H9 (cell line): ENCODE results near the gene SHISA7. TPM values are rescaled to one million over a fixed set of nuclear protein-coding genes. Genes with fewer than 3 reads are reported as not detected.

Experiments
- DNase-seq: peaks from one replicate; pipeline ENCODE4 v3.0.0-alpha.2; 2017
- H2AFZ ChIP-seq: one replicate; pipeline ENCODE4 v1.6.1; 2013; ENCODE audit warnings: mild to moderate bottlenecking, low read length, control low read depth, moderate library complexity
- H2AK5ac ChIP-seq: 2 replicates; pipeline ENCODE4 v1.6.1; 2013; ENCODE audit warnings: low read length, control low read depth, mixed read lengths; ENCODE audit not compliant: insufficient read length
- H2BK120ac ChIP-seq: one replicate; pipeline ENCODE4 v1.6.1; 2013; ENCODE audit warnings: low read depth, mild to moderate bottlenecking, low read length, control low read depth, inconsistent platforms; ENCODE audit not compliant: poor library complexity, severe bottlenecking
- H2BK12ac ChIP-seq: 2 replicates; pipeline ENCODE4 v1.6.1; 2013; ENCODE audit warnings: low read length, control low read depth, mixed read lengths, low read depth; ENCODE audit not compliant: insufficient read length
- H2BK15ac ChIP-seq: 2 replicates; pipeline ENCODE4 v1.6.1; 2013; ENCODE audit warnings: low read depth, low read length, control low read depth
- H2BK20ac ChIP-seq: one replicate; pipeline ENCODE4 v1.6.1; 2013; ENCODE audit warnings: low read depth, mild to moderate bottlenecking, low read length, control low read depth, inconsistent platforms; ENCODE audit not compliant: poor library complexity, severe bottlenecking
- H2BK5ac ChIP-seq: 2 replicates; pipeline ENCODE4 v1.6.1; 2013; ENCODE audit warnings: low read length, control low read depth, mixed read lengths; ENCODE audit not compliant: insufficient read length
- H3K14ac ChIP-seq: 2 replicates; pipeline ENCODE4 v1.6.1; 2013; ENCODE audit warnings: low read length, control low read depth; ENCODE audit not compliant: insufficient read depth
- H3K18ac ChIP-seq: 2 replicates; pipeline ENCODE4 v1.6.1; 2013; ENCODE audit warnings: low read depth, mild to moderate bottlenecking, mixed read lengths, low read length, control low read depth; ENCODE audit not compliant: insufficient read length
- H3K23ac ChIP-seq: 2 replicates; pipeline ENCODE4 v1.6.1; 2013; ENCODE audit warnings: low read length, control low read depth, mixed read lengths, low read depth; ENCODE audit not compliant: insufficient read length
- H3K23me2 ChIP-seq: 2 replicates; pipeline ENCODE4 v1.6.1; 2013; ENCODE audit warnings: low read depth, mild to moderate bottlenecking, mixed read lengths, low read length, control low read depth; ENCODE audit not compliant: insufficient read length, poor library complexity, severe bottlenecking
- H3K27ac ChIP-seq: 2 replicates; pipeline ENCODE4 v1.5.1; 2013; ENCODE audit warnings: low read length, control low read depth, mixed read lengths, low read depth; ENCODE audit not compliant: insufficient read length
- H3K27me3 ChIP-seq: 2 replicates; pipeline ENCODE4 v1.6.1; 2013; ENCODE audit warnings: low read length, control low read depth, inconsistent platforms; ENCODE audit not compliant: insufficient read depth
- H3K4ac ChIP-seq: 2 replicates; pipeline ENCODE4 v1.6.1; 2013; ENCODE audit warnings: low read depth, mild to moderate bottlenecking, control low read depth, inconsistent platforms, low read length, moderate library complexity
- H3K4me1 ChIP-seq: 2 replicates; pipeline ENCODE4 v1.6.1; 2013; ENCODE audit warnings: low read length, control low read depth, inconsistent platforms; ENCODE audit not compliant: insufficient read depth
- H3K4me2 ChIP-seq: 2 replicates; pipeline ENCODE4 v1.6.1; 2013; ENCODE audit warnings: low read length, control low read depth, mixed read lengths; ENCODE audit not compliant: insufficient read length, insufficient read depth
- H3K56ac ChIP-seq: 2 replicates; pipeline ENCODE4 v1.6.1; 2013; ENCODE audit warnings: low read depth, mild to moderate bottlenecking, mixed read lengths, low read length, control low read depth; ENCODE audit not compliant: insufficient read length
- H3K79me1 ChIP-seq: 2 replicates; pipeline ENCODE4 v1.6.1; 2013; ENCODE audit warnings: low read depth, mild to moderate bottlenecking, moderate library complexity, low read length, control low read depth, inconsistent platforms; ENCODE audit not compliant: insufficient read depth, poor library complexity, severe bottlenecking
- H3K79me2 ChIP-seq: 2 replicates; pipeline ENCODE4 v1.6.1; 2013; ENCODE audit warnings: low read length, control low read depth, inconsistent platforms; ENCODE audit not compliant: insufficient read depth
- H3K9ac ChIP-seq: 2 replicates; pipeline ENCODE4 v1.6.1; 2013; ENCODE audit warnings: low read length, control low read depth, mixed read lengths; ENCODE audit not compliant: insufficient read length; ENCODE audit errors: extremely low read depth
- H3K9me3 ChIP-seq: one replicate; pipeline ENCODE4 v1.6.1; 2013; ENCODE audit warnings: low read depth, low read length, inconsistent platforms; ENCODE audit not compliant: control insufficient read depth
- H3T11ph ChIP-seq: one replicate; pipeline ENCODE4 v1.6.1; 2013; ENCODE audit warnings: mild to moderate bottlenecking, low read length, control low read depth, inconsistent platforms
- H4K20me1 ChIP-seq: one replicate; pipeline ENCODE4 v1.6.1; 2013; ENCODE audit not compliant: control insufficient read depth, insufficient read length, insufficient read depth
- H4K5ac ChIP-seq: 2 replicates; pipeline ENCODE4 v1.6.1; 2013; ENCODE audit warnings: low read depth, mild to moderate bottlenecking, mixed read lengths, low read length, control low read depth; ENCODE audit not compliant: insufficient read length
- H4K8ac ChIP-seq: replicated peaks from 2 replicates; pipeline ENCODE4 v1.6.1; 2013; ENCODE audit warnings: low read length, control low read depth, mixed read lengths, low read depth; ENCODE audit not compliant: insufficient read length
- H4K91ac ChIP-seq: 2 replicates; pipeline ENCODE4 v1.6.1; 2013; ENCODE audit warnings: low read depth, mild to moderate bottlenecking, moderate library complexity, mixed read lengths, low read length, control low read depth; ENCODE audit not compliant: insufficient read length
- H3K27ac Mint-ChIP-seq, 3 experiments: 2 replicates in 2 of 3; 3 replicates in 1 of 3; pipeline ENCODE4 v1.8.0; 2020 to 2021; ENCODE audit warnings: mixed read lengths in 3 of 3, mild to moderate bottlenecking in 1 of 3, moderate library complexity in 1 of 3
- H3K27me3 Mint-ChIP-seq: 2 replicates; pipeline ENCODE4 v1.8.0; 2021; ENCODE audit warnings: low read depth, mild to moderate bottlenecking, moderate library complexity, mixed read lengths
- H3K36me3 Mint-ChIP-seq, 3 experiments: 2 replicates in 2 of 3; 3 replicates in 1 of 3; pipeline ENCODE4 v1.8.0; 2020 to 2021; ENCODE audit warnings: low read depth in 3 of 3, mixed read lengths in 3 of 3; ENCODE audit not compliant: insufficient read depth in 1 of 3
- H3K4me1 Mint-ChIP-seq, 2 experiments: 2 replicates each; pipeline ENCODE4 v1.8.0; 2020; ENCODE audit warnings: mixed read lengths in 2 of 2
- H3K4me3 Mint-ChIP-seq, 2 experiments: 2 replicates in 1 of 2; 3 replicates in 1 of 2; pipeline ENCODE4 v1.8.0; 2020 to 2021; ENCODE audit warnings: mild to moderate bottlenecking in 2 of 2, mixed read lengths in 2 of 2, moderate library complexity in 1 of 2
- H3K9me3 Mint-ChIP-seq, 2 experiments: 2 replicates in 1 of 2; 3 replicates in 1 of 2; pipeline ENCODE4 v1.8.0; 2020; ENCODE audit warnings: mild to moderate bottlenecking in 2 of 2, mixed read lengths in 2 of 2, moderate library complexity in 1 of 2
- CTCF ChIP-seq: fragments of 200-600 bp; sonication (generic); conservative IDR thresholded peaks from 3 replicates; pipeline ENCODE4 v1.8.0; 2021; ENCODE audit warnings: antibody characterized with exemption, mild to moderate bottlenecking
- WGBS: extraction: QIAGEN DNeasy Blood & Tissue Kit; methylation state at CpG from one replicate; pipeline ENCODE4 v1.1.7; 2013; ENCODE audit warnings: missing lambda C conversion rate, low lambda C conversion rate, mixed read lengths; ENCODE audit not compliant: insufficient read length; ENCODE audit errors: extremely low coverage; 5-methylcytosine and 5-hydroxymethylcytosine counted together
- total RNA-seq: library from RNA; stranded (reverse); gene quantifications from 2 replicates; pipeline ENCODE4 v1.2.1, GENCODE V29; 2021

Gene SHISA7
- total RNA-seq, 1 experiment from 2014 or later = 0.31 TPM

- Histone ChIP-seq H2BK12ac (no peak overlapping the region), H3K18ac (no peak overlapping the region), H2BK15ac (no peak overlapping the region), H2BK5ac (no peak overlapping the region), H4K91ac (no peak overlapping the region), H4K8ac (no peak overlapping the region), H3K27me3 (no peaks in the 10 kb centered on the region), H3K27ac (no peak overlapping the region), H3K9me3 (no peaks in the 10 kb centered on the region), H2AK5ac (no peak overlapping the region), H3T11ph (no peak overlapping the region), H2BK120ac (no peak overlapping the region), H2AFZ (no peak overlapping the region), H3K79me2 (no peaks in the 10 kb centered on the region), H3K4ac (no peak overlapping the region), H3K23me2 (peaks cover 5% of the 10 kb centered on the region), H3K79me1 (no peaks in the 10 kb centered on the region), H2BK20ac (no peak overlapping the region), H3K9ac (no peak overlapping the region), H4K5ac (no peak overlapping the region), H3K23ac (no peak overlapping the region), H3K4me1 (no peaks in the 10 kb centered on the region; the same call in 1 of the 2 replicates), H3K14ac (no peak overlapping the region), H4K20me1 (no peaks in the 10 kb centered on the region), H3K56ac (no peak overlapping the region), H3K4me2 (no peak overlapping the region)
- H3K27me3 Mint-ChIP-seq = peaks cover 2% of the 10 kb centered on the region
- no peaks in the 10 kb centered on the region; a peak in 1 of 5 replicates for H3K9me3 Mint-ChIP-seq
- WGBS = no CpG with 5 or more reads among the region's 8 CpGs
- H3K4me3 Mint-ChIP-seq = no peak overlapping the region
- peaks cover 22 to 38% of the 10 kb centered on the region in 2 experiments for H3K4me1 Mint-ChIP-seq
- no peak for DNase-seq
- no peak for TF ChIP-seq CTCF
- no peak overlapping the region for H3K27ac Mint-ChIP-seq
- no peaks in the 10 kb centered on the region; a peak in 1 of 7 replicates for H3K36me3 Mint-ChIP-seq
Measured at GRCh38 chr19:55472463-55472862, 29.4 kb upstream of the SHISA7 start.
